Astrocyte (in vitro differentiated cells and primary cell): ENCODE data around the gene NR2F2. TPM values are rescaled to one million over a fixed set of nuclear protein-coding genes. Genes with fewer than 3 reads are reported as not detected.

Experiments used
- DNase-seq: peaks from one replicate; pipeline ENCODE4 v3.0.0-alpha.2; 2010; ENCODE audit warnings: low read depth
- FAIRE-seq: peaks from 2 replicates; lab custom pipeline; 2011; peaks lifted over from hg19 to GRCh38; lab: Jason Lieb, UNC
- H2AFZ ChIP-seq: 2 replicates; pipeline ENCODE4 v1.6.0; 2012; ENCODE audit warnings: low read depth, low read length, inconsistent platforms
- H3K27ac ChIP-seq: 2 replicates; pipeline ENCODE4 v1.5.1; 2011; ENCODE audit warnings: low read depth, low read length, inconsistent platforms
- H3K27me3 ChIP-seq: 2 replicates; pipeline ENCODE4 v1.6.0; 2011; ENCODE audit warnings: low read length, inconsistent platforms; ENCODE audit not compliant: insufficient read depth
- H3K36me3 ChIP-seq: 2 replicates; pipeline ENCODE4 v1.5.1; 2011; ENCODE audit warnings: low read length, inconsistent platforms; ENCODE audit not compliant: insufficient read depth
- H3K4me1 ChIP-seq: 2 replicates; pipeline ENCODE4 v1.5.1; 2011; ENCODE audit warnings: low read length, inconsistent platforms; ENCODE audit not compliant: insufficient read depth
- H3K4me2 ChIP-seq: 2 replicates; pipeline ENCODE4 v1.6.0; 2012; ENCODE audit warnings: low read length, inconsistent platforms
- H3K4me3 ChIP-seq: 2 replicates; pipeline ENCODE4 v1.5.1; 2011; ENCODE audit warnings: low read depth, mild to moderate bottlenecking, low read length, inconsistent platforms; ENCODE audit not compliant: insufficient read depth
- H3K79me2 ChIP-seq: 2 replicates; pipeline ENCODE4 v1.6.0; 2012; ENCODE audit warnings: mild to moderate bottlenecking, low read length, inconsistent platforms; ENCODE audit not compliant: insufficient read depth
- H3K9ac ChIP-seq: 2 replicates; pipeline ENCODE4 v1.6.0; 2012; ENCODE audit warnings: mild to moderate bottlenecking, low read length, inconsistent platforms
- H3K9me3 ChIP-seq: 2 replicates; pipeline ENCODE4 v1.5.1; 2012; ENCODE audit warnings: low read depth, mild to moderate bottlenecking, low read length, inconsistent platforms; ENCODE audit not compliant: insufficient read depth
- H4K20me1 ChIP-seq: 2 replicates; pipeline ENCODE4 v1.6.0; 2012; ENCODE audit warnings: low read length, inconsistent platforms; ENCODE audit not compliant: insufficient read depth
- H3K27ac Mint-ChIP-seq: one replicate; pipeline ENCODE4 v1.8.0; 2021; ENCODE audit warnings: mild to moderate bottlenecking, mixed read lengths; ENCODE audit not compliant: unreplicated experiment
- H3K27me3 Mint-ChIP-seq: one replicate; pipeline ENCODE4 v1.8.0; 2021; ENCODE audit warnings: low read depth, mixed read lengths; ENCODE audit not compliant: unreplicated experiment
- H3K36me3 Mint-ChIP-seq: one replicate; pipeline ENCODE4 v1.8.0; 2021; ENCODE audit warnings: low read depth, mixed read lengths; ENCODE audit not compliant: unreplicated experiment
- H3K4me1 Mint-ChIP-seq: one replicate; pipeline ENCODE4 v1.8.0; 2021; ENCODE audit warnings: low read depth, mixed read lengths; ENCODE audit not compliant: unreplicated experiment
- H3K4me3 Mint-ChIP-seq: one replicate; pipeline ENCODE4 v1.8.0; 2021; ENCODE audit warnings: mild to moderate bottlenecking, moderate library complexity, mixed read lengths; ENCODE audit not compliant: unreplicated experiment
- H3K9me3 Mint-ChIP-seq: one replicate; pipeline ENCODE4 v1.8.0; 2021; ENCODE audit warnings: mild to moderate bottlenecking, mixed read lengths; ENCODE audit not compliant: unreplicated experiment
- EZH2 ChIP-seq: IDR thresholded peaks from 2 replicates; pipeline ENCODE4 v1.6.1; 2012; ENCODE audit warnings: mild to moderate bottlenecking, low read length, inconsistent platforms; ENCODE audit not compliant: insufficient read depth
- total RNA-seq: library from RNA; stranded (reverse); gene quantifications from 2 replicates; pipeline ENCODE4 v1.2.1, GENCODE V29; 2021
- TF ChIP-seq, protein P1 (sequence below): IDR thresholded peaks from 2 replicates; pipeline ENCODE4 v1.5.1; 2011; ENCODE audit warnings: low read depth, mild to moderate bottlenecking, inconsistent platforms, low read length, moderate library complexity; ENCODE audit not compliant: insufficient read depth

NR2F2 gene
- total RNA-seq, 1 donor from 2014 or later = 75.8 TPM

DNA sequence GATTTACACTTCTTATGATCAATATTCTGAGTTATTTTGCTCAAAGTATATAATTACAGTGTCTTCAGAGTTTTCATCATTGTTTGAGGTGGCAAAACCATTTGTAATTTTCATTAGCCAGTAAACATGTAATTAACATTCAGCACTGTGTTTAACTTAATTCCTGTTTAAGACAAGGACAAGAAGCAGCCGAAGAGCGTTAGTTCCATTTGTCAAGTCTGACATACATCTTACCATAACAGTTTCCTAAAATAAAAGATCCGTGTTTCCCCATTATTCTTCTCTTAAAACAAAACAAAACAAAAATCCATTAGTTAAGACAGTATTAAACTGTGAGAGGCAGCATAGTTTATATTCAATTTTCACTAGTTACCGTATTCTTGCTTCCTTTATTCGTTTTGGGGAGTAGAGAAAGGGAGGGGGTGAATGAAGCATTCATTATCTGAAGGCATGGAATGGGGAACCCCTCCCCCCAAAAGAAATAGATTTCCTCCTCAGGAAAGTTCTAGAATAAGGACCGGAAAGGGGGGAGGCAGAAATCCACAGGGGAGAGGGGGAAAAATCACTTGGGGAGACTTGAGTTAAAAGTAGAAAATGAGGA, 5.5 kb upstream of the NR2F2 start:
- FAIRE-seq (no peak), DNase-seq (peak; percentile 46)
- peak overlapping the region; percentile 85 for H3K4me2 ChIP-seq
- Mint-ChIP-seq H3K4me3 (peak overlapping the region; percentile 98), H3K36me3 (peaks cover 4% of the 10 kb centered on the region), H3K27me3 (peaks cover 45% of the 10 kb centered on the region), H3K4me1 (peaks cover 15% of the 10 kb centered on the region), H3K27ac (peak overlapping the region; percentile 96), H3K9me3 (peaks cover 2% of the 10 kb centered on the region)
- no peaks in the 10 kb centered on the region for H3K27me3 ChIP-seq
- H3K27ac ChIP-seq = peak overlapping the region; percentile 85
- H3K36me3 ChIP-seq = no peaks in the 10 kb centered on the region
- H4K20me1 ChIP-seq = no peaks in the 10 kb centered on the region
- H3K9me3 ChIP-seq = no peaks in the 10 kb centered on the region
- H3K4me1 ChIP-seq = peaks cover 47% of the 10 kb centered on the region
- no peak overlapping the region for H2AFZ ChIP-seq
- H3K79me2 ChIP-seq = peaks cover 99% of the 10 kb centered on the region
- peak overlapping the region; percentile 91 for H3K9ac ChIP-seq
- TF ChIP-seq, protein P1, sequence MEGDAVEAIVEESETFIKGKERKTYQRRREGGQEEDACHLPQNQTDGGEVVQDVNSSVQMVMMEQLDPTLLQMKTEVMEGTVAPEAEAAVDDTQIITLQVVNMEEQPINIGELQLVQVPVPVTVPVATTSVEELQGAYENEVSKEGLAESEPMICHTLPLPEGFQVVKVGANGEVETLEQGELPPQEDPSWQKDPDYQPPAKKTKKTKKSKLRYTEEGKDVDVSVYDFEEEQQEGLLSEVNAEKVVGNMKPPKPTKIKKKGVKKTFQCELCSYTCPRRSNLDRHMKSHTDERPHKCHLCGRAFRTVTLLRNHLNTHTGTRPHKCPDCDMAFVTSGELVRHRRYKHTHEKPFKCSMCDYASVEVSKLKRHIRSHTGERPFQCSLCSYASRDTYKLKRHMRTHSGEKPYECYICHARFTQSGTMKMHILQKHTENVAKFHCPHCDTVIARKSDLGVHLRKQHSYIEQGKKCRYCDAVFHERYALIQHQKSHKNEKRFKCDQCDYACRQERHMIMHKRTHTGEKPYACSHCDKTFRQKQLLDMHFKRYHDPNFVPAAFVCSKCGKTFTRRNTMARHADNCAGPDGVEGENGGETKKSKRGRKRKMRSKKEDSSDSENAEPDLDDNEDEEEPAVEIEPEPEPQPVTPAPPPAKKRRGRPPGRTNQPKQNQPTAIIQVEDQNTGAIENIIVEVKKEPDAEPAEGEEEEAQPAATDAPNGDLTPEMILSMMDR = no peak
- no peak for TF ChIP-seq EZH2
- H3K4me3 ChIP-seq = peak overlapping the region; percentile 85

DNA sequence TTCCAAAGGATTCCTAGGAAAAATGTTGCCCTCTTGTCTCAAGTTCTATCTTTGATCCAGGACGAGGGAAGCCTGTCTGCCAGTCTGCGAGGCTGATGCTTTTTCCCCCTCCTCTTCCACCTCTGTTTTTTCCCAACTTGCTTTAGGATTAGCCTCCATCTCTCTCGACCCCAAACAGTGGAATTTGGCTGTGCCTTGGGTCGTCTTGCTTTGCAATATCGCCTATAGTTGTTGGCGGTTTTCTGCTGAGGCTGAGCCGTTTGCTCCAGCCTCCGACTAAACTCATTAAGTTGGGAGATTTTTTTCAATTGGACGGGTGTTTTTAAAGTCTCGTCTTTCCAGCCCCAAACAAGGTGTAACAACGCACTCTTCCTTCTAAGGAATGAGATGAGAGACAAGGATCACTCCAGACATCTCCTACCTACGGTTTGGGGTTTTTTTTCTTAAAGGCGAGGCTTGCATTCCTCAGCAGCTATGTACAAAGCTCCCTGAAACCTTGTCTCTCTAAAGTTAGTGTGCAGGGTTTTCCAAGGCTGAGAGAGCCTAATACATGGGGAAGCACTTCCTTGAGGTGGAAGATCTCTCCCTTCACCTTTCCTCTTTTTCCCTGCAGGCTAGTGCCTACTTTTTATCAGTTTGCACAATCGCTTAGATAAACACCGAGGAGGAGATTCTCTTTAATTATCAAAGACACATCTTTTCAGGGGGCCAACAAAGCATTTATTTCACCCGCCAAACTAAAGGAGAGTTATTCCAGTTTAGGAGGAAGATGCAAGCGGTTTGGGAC, 4.8 kb upstream of the NR2F2 start:
- H3K9me3 ChIP-seq = no peaks in the 10 kb centered on the region
- TF ChIP-seq, protein P1 = no peak
- TF ChIP-seq EZH2 = no peak
- H3K4me3 Mint-ChIP-seq = peak overlapping the region; percentile 98
- peak overlapping the region; percentile 91 for H3K9ac ChIP-seq
- H3K4me3 ChIP-seq = peak overlapping the region; percentile 85
- peak; percentile 71 for DNase-seq
- no peaks in the 10 kb centered on the region for H3K27me3 ChIP-seq
- H3K4me1 Mint-ChIP-seq = peaks cover 15% of the 10 kb centered on the region
- no peak overlapping the region for H2AFZ ChIP-seq
- peaks cover 96% of the 10 kb centered on the region for H3K79me2 ChIP-seq
- H3K4me2 ChIP-seq = peak overlapping the region; percentile 85
- H3K9me3 Mint-ChIP-seq = no peaks in the 10 kb centered on the region
- peak overlapping the region; percentile 96 for H3K27ac Mint-ChIP-seq
- FAIRE-seq = no peak
- H3K27me3 Mint-ChIP-seq = peaks cover 40% of the 10 kb centered on the region
- H3K27ac ChIP-seq = peak overlapping the region; percentile 85
- peaks cover 4% of the 10 kb centered on the region for H3K36me3 Mint-ChIP-seq
- no peaks in the 10 kb centered on the region for H4K20me1 ChIP-seq
- H3K36me3 ChIP-seq = no peaks in the 10 kb centered on the region
- H3K4me1 ChIP-seq = peaks cover 46% of the 10 kb centered on the region
